ENCODE results near the gene CPZ. TPM values are rescaled to one million over a fixed set of nuclear protein-coding genes. Genes with fewer than 3 reads are reported as not detected.

Gene CPZ
- total RNA-seq, 6 experiments from 2014 or later, result 0.24 to 0.80 (median 0.74) TPM; not detected in 1

GRCh38 chr4:8555716-8556115 is 36.8 kb upstream of the CPZ start:
- DNase-seq (no peak), ATAC-seq (no peak)
- 56% methylated on average over 2 of the region's 5 CpGs for WGBS (ENCODE audit: insufficient coverage, low coverage, low lambda C conversion rate, missing lambda C conversion rate)
- Histone ChIP-seq H3K27ac (no peak overlapping the region), H3K36me3 (no peaks in the 10 kb centered on the region), H3K4me3 (no peak overlapping the region), H3K4me1 (no peaks in the 10 kb centered on the region), H3K27me3 (no peaks in the 10 kb centered on the region), H3K9me3 (no peaks in the 10 kb centered on the region)
- intact Hi-C loops (cut with DNase I), result no loop called here
- TF ChIP-seq POLR2A (IDR thresholded peaks at IDR 0.05) (no peak), CTCF (IDR thresholded peaks at IDR 0.05) (no peak)

- WGBS (ENCODE audit: insufficient coverage, low coverage, low lambda C conversion rate, missing lambda C conversion rate), result 79% methylated on average over 11 of the region's 17 CpGs
- Histone ChIP-seq H3K27ac (no peak overlapping the region), H3K9me3 (no peaks in the 10 kb centered on the region), H3K27me3 (no peaks in the 10 kb centered on the region), H3K36me3 (no peaks in the 10 kb centered on the region), H3K4me3 (no peak overlapping the region), H3K4me1 (no peaks in the 10 kb centered on the region)
- DNase-seq (no peak), ATAC-seq (no peak)
- intact Hi-C loops (cut with DNase I), result no loop called here
- TF ChIP-seq CTCF (IDR thresholded peaks at IDR 0.05) (no peak), POLR2A (IDR thresholded peaks at IDR 0.05) (no peak)
Observed at GRCh38 chr4:8556341-8557150, 36.0 kb upstream of the CPZ start.

- Histone ChIP-seq H3K27me3 (no peaks in the 10 kb centered on the region), H3K4me3 (no peak overlapping the region), H3K27ac (no peak overlapping the region), H3K36me3 (no peaks in the 10 kb centered on the region), H3K4me1 (no peaks in the 10 kb centered on the region), H3K9me3 (no peaks in the 10 kb centered on the region)
- TF ChIP-seq CTCF (IDR thresholded peaks at IDR 0.05) (no peak), POLR2A (IDR thresholded peaks at IDR 0.05) (no peak)
- WGBS (ENCODE audit: insufficient coverage, low coverage, low lambda C conversion rate, missing lambda C conversion rate), result 63% methylated on average over 12 of the region's 21 CpGs
- no peak for ATAC-seq
- DNase-seq, result no peak
- intact Hi-C loops (cut with DNase I), result no loop called here
Observed at GRCh38 chr4:8557151-8558076, 35.2 kb upstream of the CPZ start.

GRCh38 chr4:8558080-8558960 is 34.2 kb upstream of the CPZ start:
- H3K9me3 ChIP-seq, result no peaks in the 10 kb centered on the region
- H3K27me3 ChIP-seq, result no peaks in the 10 kb centered on the region
- no peak overlapping the region for H3K4me3 ChIP-seq
- intact Hi-C loops (cut with DNase I), result no loop called here
- H3K36me3 ChIP-seq, result no peaks in the 10 kb centered on the region
- DNase-seq (peak in 1 of 3 donors; percentile 29), ATAC-seq (no peak)
- H3K27ac ChIP-seq, result no peak overlapping the region
- no CpG with 5 or more reads among the region's 21 CpGs for WGBS (ENCODE audit: insufficient coverage, low coverage, low lambda C conversion rate, missing lambda C conversion rate)
- no peak for TF ChIP-seq CTCF (IDR thresholded peaks at IDR 0.05)
- no peak for TF ChIP-seq POLR2A (IDR thresholded peaks at IDR 0.05)
- H3K4me1 ChIP-seq, result no peaks in the 10 kb centered on the region
